ENCODE data around the gene RNGTT. TPM values are rescaled to one million over a fixed set of nuclear protein-coding genes. Genes with fewer than 3 reads are reported as not detected.

Gene RNGTT
- total RNA-seq, 1 donor from 2014 or later, result 23.3 TPM

GRCh38 chr6:88761237-88762031 is 202.0 kb downstream of the RNGTT start:
- no peaks in the 10 kb centered on the region for H3K27me3 Mint-ChIP-seq (ENCODE audit: low read depth)
- TF ChIP-seq CTCF (conservative IDR thresholded peaks at IDR 0.05), result no peak
- H3K9me3 Mint-ChIP-seq, result no peaks in the 10 kb centered on the region
- peaks cover 10% of the 10 kb centered on the region for H3K36me3 Mint-ChIP-seq (ENCODE audit: low read depth)
- no peak overlapping the region for H3K4me3 Mint-ChIP-seq
- H3K27ac Mint-ChIP-seq (ENCODE audit: unreplicated experiment), result no peak overlapping the region
- DNase-seq (ENCODE audit: low read depth, low spot score), result no peak
- H3K4me1 Mint-ChIP-seq, result no peaks in the 10 kb centered on the region

- H3K4me1 Mint-ChIP-seq, result no peaks in the 10 kb centered on the region
- DNase-seq (ENCODE audit: low read depth, low spot score), result no peak
- H3K27me3 Mint-ChIP-seq (ENCODE audit: low read depth), result no peaks in the 10 kb centered on the region
- peaks cover 10% of the 10 kb centered on the region for H3K36me3 Mint-ChIP-seq (ENCODE audit: low read depth)
- TF ChIP-seq CTCF (conservative IDR thresholded peaks at IDR 0.05), result no peak
- H3K4me3 Mint-ChIP-seq, result no peak overlapping the region
- H3K9me3 Mint-ChIP-seq, result no peaks in the 10 kb centered on the region
- H3K27ac Mint-ChIP-seq (ENCODE audit: unreplicated experiment), result no peak overlapping the region
Measured at GRCh38 chr6:88760091-88760490, 203.3 kb downstream of the RNGTT start.

GRCh38 chr6:88750936-88751335 is 212.5 kb downstream of the RNGTT start:
- no peak for TF ChIP-seq CTCF (conservative IDR thresholded peaks at IDR 0.05)
- Mint-ChIP-seq H3K27ac (ENCODE audit: unreplicated experiment) (no peak overlapping the region), H3K27me3 (ENCODE audit: low read depth) (no peaks in the 10 kb centered on the region), H3K9me3 (peaks cover 3% of the 10 kb centered on the region), H3K4me3 (no peak overlapping the region), H3K4me1 (no peaks in the 10 kb centered on the region), H3K36me3 (ENCODE audit: low read depth) (peaks cover 3% of the 10 kb centered on the region)
- no peak for DNase-seq (ENCODE audit: low read depth, low spot score)

GRCh38 chr6:88749849-88750248 is 213.6 kb downstream of the RNGTT start:
- no peak overlapping the region for H3K27ac Mint-ChIP-seq (ENCODE audit: unreplicated experiment)
- DNase-seq (ENCODE audit: low read depth, low spot score), result no peak
- H3K27me3 Mint-ChIP-seq (ENCODE audit: low read depth), result no peaks in the 10 kb centered on the region
- no peaks in the 10 kb centered on the region for H3K4me1 Mint-ChIP-seq
- H3K36me3 Mint-ChIP-seq (ENCODE audit: low read depth), result peaks cover 1% of the 10 kb centered on the region
- peaks cover under 1% of the 10 kb centered on the region for H3K9me3 Mint-ChIP-seq
- no peak overlapping the region for H3K4me3 Mint-ChIP-seq
- TF ChIP-seq CTCF (conservative IDR thresholded peaks at IDR 0.05), result no peak

GRCh38 chr6:88748141-88748540 is 215.3 kb downstream of the RNGTT start:
- Mint-ChIP-seq H3K4me1 (no peaks in the 10 kb centered on the region), H3K36me3 (ENCODE audit: low read depth) (no peaks in the 10 kb centered on the region), H3K9me3 (no peaks in the 10 kb centered on the region), H3K27ac (ENCODE audit: unreplicated experiment) (no peak overlapping the region), H3K4me3 (no peak overlapping the region), H3K27me3 (ENCODE audit: low read depth) (no peaks in the 10 kb centered on the region)
- no peak for TF ChIP-seq CTCF (conservative IDR thresholded peaks at IDR 0.05)
- no peak for DNase-seq (ENCODE audit: low read depth, low spot score)

Measured in neural crest cell (in vitro differentiated cells).